ENCODE results near the gene GJC3.
"Not testable (repeated sequence)": the region's sequence is repeated elsewhere in the genome, so short reads cannot be mapped to it uniquely, and the experiment has no call there.

GJC3 gene

DNA sequence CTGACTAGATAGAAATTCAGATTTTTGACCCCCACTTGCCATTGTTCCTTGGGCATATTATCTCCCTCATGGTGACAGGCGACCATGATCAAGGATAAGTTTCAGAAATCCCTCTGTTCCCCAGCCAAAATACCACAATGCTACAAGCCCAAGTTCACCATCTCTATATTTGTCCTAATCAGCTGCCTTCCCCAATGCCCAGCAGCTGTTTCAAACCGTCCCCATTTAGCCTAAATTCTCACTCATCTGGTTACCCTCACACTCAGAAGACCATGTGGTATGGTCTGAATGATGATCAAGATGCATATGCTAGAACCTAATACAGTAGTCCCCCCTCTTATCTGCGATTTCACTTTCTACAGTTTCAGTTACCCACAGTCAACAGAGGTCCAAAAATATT is 956 bp upstream of the GJC3 start:
- no peak for DNase-seq (ENCODE audit: low spot score)

GRCh38 chr7:99929730-99930053 is 272 bp upstream of the GJC3 start:
- DNase-seq (ENCODE audit: low spot score) = no peak

DNA sequence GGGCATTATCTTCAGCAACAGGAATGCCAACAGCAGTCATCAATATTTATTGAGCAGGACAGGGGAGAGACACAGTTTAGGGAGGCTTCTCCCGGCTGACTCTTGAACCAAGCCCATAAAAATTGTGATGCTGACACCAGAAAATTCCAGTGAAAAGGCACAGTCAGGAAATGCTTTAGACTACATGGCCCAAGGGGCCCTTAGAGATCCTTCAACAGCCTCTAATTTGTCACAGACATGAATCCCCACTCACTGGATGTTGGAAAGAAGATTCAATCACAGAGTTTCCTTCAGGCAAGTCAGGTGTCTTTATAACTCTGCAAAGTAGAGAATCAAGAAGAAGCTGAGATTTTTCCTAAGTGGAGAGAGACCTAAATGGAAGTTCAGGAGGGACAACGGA is 1.2 kb downstream of the GJC3 start:
- DNase-seq (ENCODE audit: low spot score) = no peak

DNA sequence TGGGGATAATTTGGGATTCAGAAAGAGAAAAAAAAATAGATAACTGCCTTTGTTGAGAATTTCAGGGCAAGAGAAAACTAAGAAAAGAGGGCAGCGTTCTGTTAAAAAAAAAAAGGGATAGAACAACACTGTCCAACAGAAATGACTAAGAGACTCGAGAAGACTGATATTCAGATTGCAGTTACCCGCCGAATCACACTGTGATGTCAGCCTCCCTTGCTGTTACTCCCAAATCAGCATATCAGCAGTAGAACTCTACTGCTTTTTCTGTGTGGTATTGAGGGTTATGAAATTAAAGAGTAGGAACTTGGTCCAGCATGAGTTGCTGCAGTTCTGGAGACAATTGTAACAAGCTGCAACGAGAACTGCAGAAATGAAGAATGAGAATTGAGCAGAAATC is 1.9 kb downstream of the GJC3 start:
- DNase-seq (ENCODE audit: low spot score) = no peak

GRCh38 chr7:99926321-99926720 is 3.1 kb downstream of the GJC3 start:
- no peak for DNase-seq (ENCODE audit: low spot score)

DNA sequence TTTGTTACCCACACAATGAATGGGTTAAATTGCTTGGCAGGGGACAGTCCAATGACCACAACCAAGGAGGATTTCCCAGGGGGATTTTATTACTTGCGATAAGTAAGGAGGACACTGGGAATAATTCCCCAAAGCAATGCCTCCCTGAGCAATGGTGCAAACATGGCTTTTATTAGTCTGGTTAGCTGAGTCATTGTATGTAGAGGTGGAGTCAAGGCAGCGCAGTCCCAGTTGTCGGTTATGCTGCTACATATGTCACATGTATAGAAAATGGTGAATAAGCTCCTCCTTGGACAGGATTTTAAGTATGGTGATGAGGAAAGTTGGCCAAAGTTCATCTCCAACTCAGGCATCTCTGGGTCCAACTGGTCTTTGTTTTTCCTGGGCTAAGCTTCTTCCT is 6.2 kb downstream of the GJC3 start:
- no peak for DNase-seq (ENCODE audit: low spot score)

GRCh38 chr7:99920149-99920548 is 9.3 kb downstream of the GJC3 start:
- no peak for DNase-seq (ENCODE audit: low spot score)

GRCh38 chr7:99919814-99920112 is 9.7 kb downstream of the GJC3 start:
- DNase-seq (ENCODE audit: low spot score) = no peak

DNA sequence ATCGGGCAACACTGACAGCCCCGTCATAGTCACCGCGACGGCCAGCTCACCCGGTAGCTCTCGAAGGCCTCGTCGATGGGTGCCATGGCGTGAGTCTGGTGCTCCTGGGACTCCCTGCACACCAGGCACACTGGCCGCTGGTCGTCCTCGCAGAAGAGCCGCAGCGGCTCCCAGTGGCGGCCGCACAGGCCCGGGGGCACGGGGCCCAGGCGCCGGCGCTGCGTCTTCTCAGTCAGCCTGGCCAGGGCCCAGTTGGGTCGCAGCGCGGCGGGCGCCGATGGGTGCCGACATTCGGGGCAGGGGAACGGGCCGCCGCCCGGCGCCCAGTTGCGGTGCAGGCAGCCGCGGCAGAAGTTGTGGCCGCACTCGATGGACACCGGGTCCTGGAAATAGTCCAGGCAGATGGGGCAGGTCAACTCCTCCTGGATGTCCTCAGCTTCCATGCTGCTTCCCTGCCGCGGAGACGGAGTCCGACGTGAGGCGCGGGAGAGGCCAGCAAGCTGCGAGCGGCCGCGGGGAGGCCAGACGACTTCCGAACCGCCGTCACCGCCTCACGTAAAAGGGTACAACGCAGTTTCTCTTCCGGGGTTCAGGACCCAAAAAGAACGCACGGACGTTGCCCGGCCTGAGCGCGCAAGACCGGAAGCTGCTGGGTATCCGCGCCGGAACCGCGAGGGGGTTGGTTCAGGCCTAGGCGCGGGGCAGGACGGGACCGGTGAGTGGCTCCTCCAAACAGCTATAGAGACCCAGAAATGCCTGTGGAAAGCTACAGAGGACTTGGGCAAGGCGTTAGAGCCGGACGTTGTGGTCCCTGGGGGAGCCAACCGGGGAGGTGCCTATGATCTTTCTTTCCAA is 10.2 kb downstream of the GJC3 start, which contains the start of gene TRIM4:
TRIM4 (minus strand) TSS at position 572 of the 855 bp plus-strand sequence; CDS start at position 443, 129 bp downstream.
- peak; percentile 90 for DNase-seq (ENCODE audit: low spot score)

GRCh38 chr7:99910976-99911375 is 18.4 kb downstream of the GJC3 start:
- no peak for DNase-seq (ENCODE audit: low spot score)

DNA sequence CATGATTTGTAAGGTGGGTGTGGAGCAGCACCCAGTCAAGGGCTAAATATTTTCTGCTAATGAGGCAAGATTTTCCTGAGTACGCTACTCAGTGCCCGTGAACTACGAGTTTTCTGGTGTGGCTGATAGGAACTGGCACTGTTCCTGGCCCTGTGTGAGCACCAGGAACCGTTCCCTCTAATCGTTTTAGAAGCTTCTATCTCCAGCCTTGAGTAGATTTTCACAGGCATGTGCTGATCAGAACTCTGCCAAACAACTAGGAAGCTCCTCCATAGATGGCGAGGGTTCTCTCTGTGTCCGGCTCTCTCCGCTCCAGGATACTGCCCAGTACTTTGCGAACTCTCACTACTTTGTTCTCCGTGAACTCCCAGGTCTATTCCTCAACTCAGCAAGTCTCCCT is 27.8 kb downstream of the GJC3 start:
- no peak for DNase-seq (ENCODE audit: low spot score)

GRCh38 chr7:99899830-99900519 is 29.4 kb downstream of the GJC3 start:
- DNase-seq (ENCODE audit: low spot score) = no peak

GRCh38 chr7:99898836-99899235 is 30.6 kb downstream of the GJC3 start:
- DNase-seq (ENCODE audit: low spot score) = no peak

- no peak for DNase-seq (ENCODE audit: low spot score)
Observed at GRCh38 chr7:99898023-99898357, 31.4 kb downstream of the GJC3 start.

DNA sequence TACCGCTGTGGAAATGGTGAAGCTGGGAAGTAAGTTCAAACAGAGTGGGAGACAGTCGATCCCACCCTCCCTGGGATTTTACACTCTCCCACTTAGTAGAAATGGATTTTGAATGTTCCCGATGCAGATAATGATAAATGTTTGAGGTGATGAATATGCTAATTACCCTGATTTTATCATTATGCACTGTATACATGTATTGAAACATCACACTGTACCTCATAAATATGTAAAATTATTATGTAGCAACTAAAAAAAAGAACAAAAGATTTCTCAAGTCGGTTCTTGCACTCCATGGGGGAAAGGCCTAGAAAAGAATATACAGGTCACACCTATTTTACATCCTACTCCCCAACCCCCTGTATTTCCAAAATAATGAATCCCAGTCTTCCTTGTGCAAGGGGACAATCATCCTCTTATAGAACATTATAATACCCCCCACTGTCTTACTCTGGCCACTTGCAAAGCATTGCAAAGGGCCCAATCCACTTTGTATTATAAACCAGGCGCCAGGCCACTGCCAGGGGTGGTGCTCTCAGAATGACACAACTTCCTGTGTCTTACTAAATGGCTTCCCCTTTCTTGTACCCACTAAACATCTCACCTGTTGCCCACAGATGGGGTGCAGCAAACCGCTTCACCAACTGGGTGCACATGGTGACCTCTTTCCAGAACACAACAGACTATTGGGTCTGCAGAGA is 31.9 kb downstream of the GJC3 start:
- no peak for DNase-seq (ENCODE audit: low spot score)

DNA sequence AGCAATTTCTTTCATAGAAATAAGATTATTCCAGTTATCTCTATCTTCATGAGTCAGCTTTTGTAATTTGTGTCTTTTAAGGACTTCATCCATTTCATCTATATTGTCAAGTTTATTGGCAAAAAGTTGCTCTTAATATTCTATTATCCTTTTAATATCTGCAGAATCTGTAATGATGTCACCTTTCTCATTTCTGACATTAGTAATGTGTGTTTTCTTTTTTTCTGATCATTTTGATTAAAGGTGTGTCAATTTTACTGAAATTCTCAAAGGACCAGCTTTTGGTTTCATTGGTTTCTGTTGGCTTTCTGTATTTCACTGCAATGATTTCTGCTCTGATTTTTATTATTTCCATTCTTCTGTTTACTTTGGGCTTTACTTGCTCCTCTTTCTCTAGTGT is 34.7 kb downstream of the GJC3 start:
- DNase-seq (ENCODE audit: low spot score) = no peak

DNA sequence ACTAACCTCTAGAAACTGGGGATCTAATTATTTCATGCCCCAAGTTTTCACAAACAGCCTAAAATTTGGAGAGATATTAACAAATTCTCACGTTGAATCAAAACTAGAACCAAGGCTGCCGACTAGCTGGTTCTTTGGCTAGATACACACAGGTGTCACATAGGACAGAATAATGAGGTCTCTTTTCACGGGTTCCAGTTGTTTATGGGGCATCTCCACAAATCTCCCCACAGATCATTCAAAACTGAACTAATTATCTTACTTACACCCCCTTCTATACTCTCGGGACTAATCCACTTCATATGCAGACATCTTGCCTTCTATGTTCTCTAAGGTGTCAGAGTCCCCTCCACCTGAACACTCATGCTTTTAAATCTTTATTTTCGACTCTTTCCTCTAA is 36.1 kb downstream of the GJC3 start:
- DNase-seq (ENCODE audit: low spot score) = no peak

GRCh38 chr7:99890348-99890747 is 39.1 kb downstream of the GJC3 start:
- not testable (repeated sequence) for DNase-seq (ENCODE audit: low spot score)

DNA sequence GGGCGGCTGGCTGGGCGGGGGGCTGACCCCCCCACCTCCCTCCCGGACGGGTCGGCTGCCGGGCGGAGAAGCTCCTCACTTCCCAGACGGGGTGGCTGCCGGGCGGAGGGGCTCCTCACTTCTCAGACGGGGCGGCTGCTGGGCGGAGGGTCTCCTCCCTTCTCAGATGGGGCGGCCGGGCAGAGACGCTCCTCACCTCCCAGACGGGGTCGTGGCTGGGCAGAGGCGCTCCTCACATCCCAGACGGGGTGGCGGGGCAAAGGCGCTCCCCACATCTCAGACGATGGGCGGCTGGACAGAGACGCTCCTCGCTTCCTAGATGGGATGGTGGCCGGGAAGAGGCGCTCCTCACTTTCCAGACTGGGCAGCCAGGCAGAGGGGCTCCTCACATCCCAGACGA is 41.1 kb downstream of the GJC3 start:
- DNase-seq (ENCODE audit: low spot score) = not testable (repeated sequence)

GRCh38 chr7:99881370-99881769 is 48.0 kb downstream of the GJC3 start:
- DNase-seq (ENCODE audit: low spot score) = no peak

DNA sequence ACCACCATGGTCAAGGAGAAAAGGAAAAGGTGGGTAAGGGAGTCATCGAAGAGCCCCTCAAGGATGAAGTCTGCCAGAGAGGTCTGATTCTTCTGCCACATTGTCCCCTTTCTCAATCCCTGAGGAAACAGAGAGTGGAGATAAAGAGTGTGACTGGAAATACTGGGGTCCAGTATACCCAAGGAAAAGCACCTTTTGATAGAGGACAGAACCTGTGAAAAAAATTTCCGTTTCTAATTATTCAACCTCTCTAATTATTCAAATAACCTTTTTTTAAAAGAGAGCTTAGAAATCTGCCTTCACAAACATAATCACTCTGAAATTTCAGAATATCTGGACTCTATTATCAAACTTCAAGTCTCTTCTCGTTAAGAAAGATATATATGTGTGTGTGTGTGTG is 52.5 kb downstream of the GJC3 start, which contains the start of gene OR2AE1:
OR2AE1 (minus strand) TSS at position 101 of the 400 bp plus-strand sequence; CDS start at position 101, 0 bp downstream.
- DNase-seq (ENCODE audit: low spot score) = no peak

GRCh38 chr7:99876491-99876890 is 52.9 kb downstream of the GJC3 start:
- DNase-seq (ENCODE audit: low spot score) = no peak
